GM18511 (cell line): Measurements from ENCODE around the gene MTG1.
"Not testable (repeated sequence)": the region's sequence is repeated elsewhere in the genome, so short reads cannot be mapped to it uniquely, and the experiment has no call there.

ENCODE experiments used
- ATAC-seq: cut with Tn5 transposase; IDR thresholded peaks from one replicate; pipeline ENCODE4 v1.9.1; 2021; ENCODE audit warnings: mild to moderate bottlenecking, moderate library complexity; ENCODE audit not compliant: unreplicated experiment

MTG1 gene

DNA sequence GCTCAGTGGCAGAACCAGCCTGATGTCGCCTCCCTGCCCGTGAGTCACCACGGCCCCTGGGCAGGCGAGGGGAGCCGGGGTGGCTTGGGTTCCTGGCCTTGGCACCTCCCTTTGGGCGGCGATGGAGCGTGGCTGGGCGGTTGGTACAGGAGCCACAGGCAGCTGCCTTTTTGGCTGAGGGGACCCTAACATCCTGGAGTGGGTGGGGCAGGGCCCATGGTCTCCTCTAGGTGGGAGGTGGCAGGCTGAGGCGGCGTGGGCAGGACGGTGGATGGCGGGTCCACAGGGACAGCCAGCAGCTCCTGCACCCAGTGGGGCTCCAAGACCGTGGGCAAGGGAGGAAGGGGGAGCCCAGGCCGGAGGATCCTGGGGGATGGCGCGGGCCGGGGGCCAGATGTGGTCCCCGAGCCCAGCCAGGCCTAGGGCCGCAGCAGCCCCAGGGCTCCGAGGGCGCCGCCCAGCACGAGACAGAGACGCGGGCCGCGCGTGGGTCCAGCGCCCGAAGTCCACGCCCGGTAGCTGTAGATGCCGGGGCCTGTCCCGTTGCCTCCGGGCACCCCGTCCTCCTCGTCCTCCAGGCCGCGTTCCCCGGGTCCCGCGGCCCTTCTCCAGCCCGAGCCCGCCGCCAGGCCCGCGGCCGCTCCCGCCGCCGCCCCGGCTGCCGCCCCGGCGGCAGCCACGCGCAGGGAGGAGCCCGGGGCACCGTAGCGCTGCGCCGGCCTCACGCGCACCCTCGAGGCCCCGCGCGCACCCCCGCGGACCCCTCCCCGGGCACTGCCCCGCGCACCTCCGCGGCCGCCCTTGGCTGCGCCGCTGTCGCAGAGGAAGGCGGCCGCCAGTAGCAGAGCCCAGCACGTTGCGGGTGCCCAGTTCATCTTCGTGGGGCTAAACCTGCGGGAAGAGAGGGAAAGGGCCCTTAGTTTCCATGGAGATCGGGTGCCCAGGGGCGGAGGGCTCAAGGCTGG lies 29.1 kb downstream of the MTG1 start:
- ATAC-seq, result no peak

DNA sequence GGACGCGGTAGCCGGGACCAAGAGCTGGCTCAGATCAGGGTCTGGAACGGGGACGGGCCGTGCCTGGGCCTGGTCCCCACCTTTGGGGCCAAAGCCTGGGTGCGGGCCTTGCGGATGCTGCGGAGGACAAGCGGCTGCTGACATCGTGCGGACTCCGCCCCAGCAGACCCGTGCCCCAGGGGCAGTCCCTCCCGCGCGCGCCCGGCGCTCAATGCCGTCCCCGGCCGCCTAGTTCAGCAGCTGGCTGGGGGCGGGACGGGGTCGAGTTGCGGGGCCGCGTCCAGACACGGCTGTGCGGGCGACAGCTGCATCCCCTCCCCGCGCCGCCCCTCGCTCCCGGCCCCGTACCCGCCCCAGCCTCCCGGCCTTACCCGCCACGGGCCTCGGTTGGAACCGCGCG lies 30.1 kb downstream of the MTG1 start:
- not testable (repeated sequence) for ATAC-seq

DNA sequence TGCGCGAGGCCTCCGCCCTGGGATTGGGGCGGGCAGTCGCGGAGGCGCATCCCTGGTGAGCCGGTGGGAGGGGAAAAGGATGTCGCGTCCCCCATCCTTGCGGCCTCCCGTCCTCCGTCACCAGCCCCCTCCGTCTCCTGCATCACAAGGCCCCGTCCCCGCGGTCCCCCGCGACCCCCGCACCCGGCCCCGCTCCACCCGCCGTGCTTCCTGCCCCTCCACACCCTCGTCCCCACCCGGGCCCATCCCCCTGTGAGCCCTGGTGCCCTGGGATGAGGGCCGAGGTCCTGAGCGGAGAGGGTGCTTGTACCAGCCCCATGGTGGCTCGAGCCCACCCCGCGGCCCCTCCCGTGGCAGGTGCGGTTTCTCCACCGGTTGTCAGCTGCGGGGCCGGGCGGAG lies 30.6 kb downstream of the MTG1 start, which contains the start of gene SPRN:
SPRN (minus strand) TSS at position 25 of the 400 bp plus-strand sequence. CDS start 944 bp downstream, outside the sequence.
- ATAC-seq, result not testable (repeated sequence)

DNA sequence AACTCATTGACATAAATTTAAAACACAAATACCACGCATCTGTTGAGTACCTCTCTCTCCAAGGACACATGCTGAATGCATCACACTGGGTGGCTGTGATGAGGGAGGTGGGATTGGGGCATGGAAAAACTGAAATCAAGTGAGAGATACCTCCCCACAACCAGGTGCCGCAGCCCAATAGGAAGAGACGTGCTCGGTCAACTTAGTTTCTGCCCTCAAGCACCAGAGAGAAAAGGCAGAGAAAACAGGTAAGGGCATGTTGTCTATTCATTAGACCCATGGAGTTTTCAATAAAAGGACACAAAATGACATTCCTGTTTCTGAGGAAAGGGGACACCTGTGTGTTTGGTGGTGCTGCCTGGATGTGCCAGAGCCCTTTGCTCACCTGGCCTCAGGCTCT lies 35.6 kb downstream of the MTG1 start:
- not testable (repeated sequence) for ATAC-seq

DNA sequence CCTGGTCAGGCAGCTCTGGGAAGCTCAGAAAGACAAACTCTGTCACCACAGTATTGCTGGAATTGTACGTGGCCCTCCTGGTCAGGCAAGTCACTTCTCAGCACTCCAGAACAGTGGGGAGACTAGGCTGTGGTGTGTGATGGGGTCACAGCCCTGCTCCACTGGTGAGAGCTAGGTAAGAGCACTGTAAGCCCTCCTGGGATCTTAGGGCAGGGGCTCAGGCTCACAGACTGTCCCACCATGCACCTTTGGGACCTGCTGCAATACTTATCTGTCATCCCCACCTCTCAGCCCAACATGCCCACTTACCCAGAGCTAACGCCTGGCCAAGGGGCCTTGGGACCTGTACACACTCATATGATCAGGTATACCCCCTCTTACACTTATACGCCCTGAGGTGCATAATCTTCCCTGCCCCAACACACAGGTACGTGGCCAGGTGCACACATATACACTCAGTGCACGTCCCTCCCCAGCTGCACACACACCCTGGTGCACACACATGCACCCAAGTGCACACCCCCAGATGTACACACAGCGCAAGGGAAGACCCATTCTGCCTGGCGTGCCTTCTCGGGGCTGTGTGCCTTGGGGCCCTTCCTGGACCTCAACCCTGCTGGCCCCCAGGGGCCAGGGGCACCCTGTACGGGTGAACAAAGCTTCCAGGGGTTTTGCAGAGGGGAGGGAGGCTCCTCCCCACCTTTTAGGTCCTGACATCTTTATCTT lies 38.1 kb downstream of the MTG1 start:
- ATAC-seq, result not testable (repeated sequence)

DNA sequence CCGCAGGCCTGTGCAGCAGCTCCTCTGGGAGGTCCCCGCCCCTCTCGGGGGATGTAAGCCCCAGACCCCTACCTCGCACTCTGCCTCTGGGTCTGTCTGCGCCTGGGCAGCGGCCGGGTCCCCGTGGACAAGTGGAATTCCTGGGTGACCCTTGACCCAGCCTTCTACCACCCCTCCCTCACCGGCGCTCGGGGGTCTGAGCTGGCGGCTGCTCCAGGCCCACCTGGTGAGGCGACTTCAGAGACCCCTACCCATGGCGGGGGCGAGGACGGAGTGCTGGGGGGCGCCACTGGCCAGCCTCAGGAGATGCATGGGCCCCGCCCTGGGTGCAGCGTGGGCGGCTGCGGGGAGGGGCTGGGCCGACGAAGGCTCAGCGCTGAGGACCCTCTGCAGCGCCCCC lies 38.8 kb downstream of the MTG1 start:
- ATAC-seq, result not testable (repeated sequence)

DNA sequence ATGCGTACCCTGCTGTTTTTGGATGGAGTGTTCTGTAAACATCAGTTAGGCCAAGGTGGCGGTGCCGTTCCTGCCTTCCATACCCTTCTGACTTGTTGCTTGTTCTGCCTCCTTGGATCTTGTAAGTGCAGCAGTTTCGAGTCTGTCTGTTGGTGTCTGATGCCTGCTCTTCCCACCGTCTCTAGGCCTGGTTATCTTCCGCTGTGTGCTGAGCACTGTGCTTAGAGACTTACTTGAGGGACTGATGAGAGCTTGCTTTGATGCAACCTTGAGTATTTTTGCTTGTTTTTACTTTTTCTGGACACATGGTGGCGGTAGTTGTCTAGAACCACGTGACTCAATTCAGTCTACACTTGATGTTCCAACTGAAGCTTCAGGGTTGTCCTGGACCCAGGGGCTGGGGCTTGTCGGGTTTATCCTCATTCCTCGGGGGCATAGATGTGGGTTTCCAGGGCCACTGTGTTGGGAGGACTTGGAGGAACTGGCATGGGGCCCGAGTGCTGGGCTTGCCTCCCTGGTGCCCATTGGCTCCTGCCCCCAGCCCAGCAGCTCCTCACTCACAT lies 44.8 kb downstream of the MTG1 start:
- peak; percentile 49 for ATAC-seq

DNA sequence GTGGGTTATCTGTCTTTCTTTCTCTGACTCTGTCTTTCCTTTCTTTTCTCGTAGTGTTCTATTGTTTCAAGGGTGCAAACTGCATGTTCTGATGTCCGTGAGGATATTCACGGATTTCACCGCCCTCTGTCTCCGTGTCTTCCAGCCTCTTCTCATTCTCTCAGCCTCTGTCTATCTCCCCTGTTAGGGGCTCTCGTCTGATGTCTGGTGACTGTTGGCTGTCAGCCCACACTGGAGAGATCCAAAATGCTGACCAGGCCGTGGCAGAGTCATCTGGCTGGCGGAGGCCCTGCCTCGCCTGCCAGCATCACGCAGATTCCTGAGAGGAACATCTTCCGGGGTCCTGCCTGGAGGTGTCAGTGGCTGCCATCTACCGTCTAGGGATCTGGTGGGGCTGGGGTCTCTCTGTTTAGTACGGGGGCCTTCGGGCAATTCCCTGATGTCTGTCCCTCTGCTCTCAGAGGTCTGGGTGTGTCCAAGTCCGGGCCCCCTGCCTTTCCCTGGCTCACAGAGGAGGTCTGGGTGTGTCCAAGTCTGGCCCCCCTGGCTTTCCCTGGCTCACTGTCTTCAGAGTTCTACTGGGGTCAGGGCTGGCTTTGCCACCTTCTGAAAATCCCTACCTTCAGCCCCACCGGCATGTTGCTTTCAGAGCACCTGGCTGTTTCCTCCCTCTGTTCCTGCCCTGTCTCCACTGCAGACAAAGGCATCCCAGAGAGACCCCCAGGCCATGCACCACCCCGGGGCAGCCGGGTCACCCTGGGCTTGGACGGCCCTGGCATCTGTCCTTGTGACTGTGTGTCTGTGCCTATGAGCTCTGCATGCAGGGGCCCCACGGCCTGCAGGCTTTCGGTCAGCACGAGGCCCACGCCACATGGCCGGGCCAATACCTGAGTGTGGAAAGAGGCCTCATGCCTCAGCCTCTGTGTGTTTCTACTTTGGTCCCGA lies 45.8 kb downstream of the MTG1 start:
- ATAC-seq, result no peak

DNA sequence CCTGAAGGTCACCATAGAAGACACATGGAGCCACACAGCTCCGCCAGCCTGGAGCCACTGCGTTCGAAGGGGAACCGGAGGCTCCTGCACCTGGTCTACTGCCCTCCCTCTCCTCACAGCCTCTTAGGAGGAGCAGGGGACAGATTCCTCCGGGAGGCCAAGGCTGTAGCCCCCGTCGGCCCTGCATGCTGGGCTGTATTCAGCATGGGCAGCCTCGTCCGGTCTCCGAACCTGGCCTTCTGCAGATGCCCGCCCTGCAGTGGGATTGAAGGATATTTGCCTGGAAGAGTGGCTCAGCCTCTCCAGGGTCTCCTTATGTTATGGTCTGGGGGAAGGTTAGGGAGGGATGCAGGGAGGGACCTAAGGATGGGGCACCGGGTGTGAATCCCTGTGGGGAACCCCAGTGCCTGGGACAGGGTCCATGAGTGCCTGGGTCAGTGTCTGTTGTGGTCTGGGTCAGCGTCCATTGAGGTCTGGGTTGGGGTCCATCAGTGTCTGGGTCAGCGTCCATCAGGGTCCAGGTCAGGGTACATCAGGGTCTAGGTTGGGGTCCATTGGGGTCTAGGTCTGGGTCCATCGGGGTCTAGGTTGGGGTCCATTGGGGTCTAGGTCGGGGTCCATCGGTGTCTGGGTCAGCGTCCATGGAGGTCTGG lies 46.8 kb downstream of the MTG1 start:
- no peak for ATAC-seq

DNA sequence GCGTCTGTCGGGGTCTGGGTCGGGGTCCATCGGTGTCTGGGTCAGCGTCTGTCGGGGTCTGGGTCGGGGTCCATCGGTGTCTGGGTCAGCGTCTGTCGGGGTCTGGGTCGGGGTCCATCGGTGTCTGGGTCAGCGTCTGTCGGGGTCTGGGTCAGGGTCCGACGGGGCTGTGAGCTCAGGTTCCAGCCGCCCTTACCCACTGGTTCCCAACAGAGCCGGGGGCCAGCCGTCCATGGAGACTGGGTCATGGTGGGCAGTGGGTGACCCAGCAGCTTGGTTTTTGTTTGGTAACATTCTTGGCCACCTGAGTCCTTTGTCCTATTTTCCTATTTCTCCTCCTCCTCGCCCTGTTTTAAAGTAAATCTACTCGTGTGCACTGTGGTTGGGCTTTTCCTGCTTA lies 47.4 kb downstream of the MTG1 start:
- not testable (repeated sequence) for ATAC-seq

DNA sequence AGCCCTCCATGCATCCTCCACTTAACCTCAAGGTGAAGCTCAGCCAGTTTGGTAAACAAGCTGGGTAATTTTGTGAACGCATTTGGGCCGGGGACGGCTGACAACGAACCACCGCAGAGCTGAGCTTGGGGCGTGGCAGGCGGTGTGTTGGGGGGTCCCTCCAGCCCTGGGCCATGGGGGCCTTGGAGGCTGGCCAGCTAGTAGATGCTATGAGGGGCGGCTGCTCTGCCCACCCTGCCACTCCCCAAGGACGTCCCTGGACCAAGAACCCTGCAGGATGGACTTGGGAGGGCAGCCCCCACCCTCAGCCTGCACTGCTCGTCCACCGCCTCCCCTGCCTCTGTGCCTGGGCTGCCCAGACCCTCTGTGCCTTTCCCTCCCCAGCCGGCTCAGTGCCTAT lies 47.8 kb downstream of the MTG1 start:
- no peak for ATAC-seq

DNA sequence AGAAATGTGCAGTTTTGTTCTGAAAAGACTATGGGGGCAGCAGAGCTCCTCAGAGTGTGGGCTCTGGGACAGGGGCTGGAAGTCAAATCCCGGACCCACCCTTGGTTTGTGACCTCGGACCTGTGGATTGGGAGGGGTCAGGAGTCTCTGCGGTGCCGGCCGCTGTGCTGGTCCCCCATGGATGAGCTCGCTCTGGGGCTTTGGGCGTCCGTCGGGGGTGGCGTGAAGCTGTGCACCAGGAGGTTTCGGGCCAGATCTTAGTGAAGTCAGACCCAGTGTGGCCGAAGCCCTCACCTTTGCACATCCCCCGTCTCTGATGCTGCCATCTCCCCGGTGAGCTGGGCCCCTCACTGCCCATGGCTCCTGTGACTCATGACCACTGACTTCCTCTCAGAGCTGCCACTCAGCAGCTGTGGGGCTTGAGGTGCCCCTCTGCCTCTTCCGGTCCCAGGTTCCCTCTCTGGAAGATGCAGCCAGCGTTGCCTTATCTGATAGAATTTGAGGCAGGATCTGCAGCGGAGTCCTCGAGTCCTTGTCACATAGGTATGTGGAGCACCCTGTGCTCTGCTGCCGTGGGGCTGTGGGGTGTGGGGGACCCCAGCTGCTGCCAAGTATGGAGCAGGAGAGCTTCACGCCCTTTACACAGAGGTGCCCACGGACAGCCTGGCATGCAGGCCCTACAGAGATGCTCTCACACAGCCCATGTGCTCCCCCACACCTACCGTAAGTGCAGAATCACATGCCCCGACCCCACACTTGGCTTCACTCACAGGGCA lies 48.4 kb downstream of the MTG1 start:
- no peak for ATAC-seq

DNA sequence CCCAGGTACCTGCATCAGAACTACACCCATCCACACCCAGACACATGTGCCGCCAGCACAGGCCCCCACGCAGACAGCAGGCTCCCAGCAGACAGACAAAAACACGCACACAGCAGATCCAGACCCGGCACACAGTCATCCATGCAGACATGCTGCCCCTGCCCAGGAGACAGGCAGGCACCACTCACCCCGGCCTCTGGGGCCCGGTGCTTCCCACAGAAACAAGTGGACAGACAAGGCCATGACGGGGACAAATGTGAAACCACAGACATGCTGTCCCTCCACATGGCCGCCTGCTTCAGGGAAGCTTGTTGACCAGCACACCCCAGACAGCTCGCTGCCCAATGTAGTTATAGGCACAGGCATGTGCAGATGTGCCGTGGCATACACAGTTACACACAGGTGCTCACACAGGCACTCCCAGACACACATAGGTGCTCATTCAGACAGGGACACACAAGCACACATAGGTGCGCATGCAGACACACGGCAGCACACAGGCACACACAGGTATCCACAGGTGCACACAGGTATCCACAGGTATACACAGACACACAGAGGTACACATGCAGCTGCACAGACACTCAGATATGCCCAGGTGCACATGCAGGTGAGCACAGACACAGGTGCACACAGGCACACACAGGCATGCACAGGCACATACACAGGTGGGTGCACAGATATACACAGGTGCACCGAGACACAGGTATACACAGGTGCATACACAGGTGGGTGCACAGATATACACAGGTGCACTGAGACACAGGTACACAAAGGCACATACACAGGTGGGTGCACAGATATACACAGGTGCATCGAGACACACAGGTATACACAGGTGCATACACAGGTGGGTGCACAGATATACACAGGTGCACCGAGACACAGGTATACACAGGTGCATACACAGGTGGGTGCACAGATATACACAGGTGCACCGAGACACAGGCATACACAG lies 49.3 kb downstream of the MTG1 start:
- no peak for ATAC-seq

DNA sequence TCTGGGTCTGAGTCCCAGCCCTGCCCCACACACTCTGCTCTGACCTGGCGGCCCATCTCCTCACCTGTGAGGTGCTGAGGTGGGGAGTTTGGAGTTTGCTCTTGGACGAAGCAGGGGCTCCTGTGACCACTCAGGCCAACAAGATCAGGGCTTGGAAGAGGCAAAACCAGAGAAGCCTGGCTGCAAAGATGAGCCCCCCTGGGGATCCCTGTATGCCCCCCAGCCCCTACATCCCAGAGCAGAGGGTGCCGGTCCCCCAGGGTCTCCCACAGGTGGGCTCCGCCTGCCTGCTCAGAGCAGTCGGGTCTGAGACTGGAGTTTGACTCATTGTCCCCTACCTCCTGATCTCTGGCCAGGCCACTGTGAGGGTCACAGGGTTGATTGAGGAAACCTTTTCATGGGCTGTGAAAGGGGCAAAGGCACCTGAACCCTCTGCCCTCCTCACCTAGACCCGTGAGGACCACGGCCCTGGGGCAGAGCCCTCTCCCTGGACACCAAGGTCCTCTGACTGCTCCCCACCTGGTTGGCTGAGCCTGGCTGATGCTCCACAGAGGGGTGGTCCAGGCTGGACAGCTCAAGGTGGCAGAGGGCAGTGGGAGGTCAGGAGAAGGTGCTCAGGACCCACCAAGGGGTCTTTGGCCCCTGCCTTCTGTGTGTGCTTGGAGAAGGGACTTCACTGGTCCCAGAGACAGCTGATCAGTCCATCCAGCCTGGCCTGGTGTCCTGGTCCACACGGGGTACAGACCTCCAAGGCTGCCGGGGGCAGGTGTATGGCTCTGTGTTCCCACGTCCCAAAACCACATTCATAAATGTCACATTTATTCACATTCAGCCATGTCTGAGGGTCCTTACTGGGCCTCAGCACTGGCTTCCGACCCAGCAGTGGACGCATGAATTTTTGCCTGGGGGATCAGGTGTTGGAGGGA lies 50.6 kb downstream of the MTG1 start:
- no peak for ATAC-seq

DNA sequence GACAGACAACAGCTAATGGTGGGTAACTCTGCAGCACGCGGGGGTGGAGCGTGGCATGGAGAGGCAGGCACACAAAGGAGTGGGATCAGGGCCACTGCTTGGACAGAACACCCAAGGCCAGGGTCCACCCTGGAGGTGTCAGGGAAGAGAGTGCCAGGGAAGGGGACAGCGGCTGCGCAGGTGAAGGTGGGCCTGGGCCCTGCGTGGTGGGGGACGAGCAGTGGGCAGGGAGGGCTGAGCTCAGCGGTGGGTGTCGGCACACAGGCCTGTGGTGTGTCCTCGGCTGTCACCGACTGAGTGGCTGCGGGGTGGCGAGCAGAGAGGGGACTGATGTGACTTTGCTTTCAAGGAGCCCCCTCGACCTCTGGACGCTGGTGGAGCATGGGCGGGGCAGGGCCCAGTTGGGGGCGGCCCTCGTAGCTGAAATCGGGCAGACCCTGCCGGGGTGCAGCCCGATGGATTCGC lies 51.3 kb downstream of the MTG1 start:
- no peak for ATAC-seq

DNA sequence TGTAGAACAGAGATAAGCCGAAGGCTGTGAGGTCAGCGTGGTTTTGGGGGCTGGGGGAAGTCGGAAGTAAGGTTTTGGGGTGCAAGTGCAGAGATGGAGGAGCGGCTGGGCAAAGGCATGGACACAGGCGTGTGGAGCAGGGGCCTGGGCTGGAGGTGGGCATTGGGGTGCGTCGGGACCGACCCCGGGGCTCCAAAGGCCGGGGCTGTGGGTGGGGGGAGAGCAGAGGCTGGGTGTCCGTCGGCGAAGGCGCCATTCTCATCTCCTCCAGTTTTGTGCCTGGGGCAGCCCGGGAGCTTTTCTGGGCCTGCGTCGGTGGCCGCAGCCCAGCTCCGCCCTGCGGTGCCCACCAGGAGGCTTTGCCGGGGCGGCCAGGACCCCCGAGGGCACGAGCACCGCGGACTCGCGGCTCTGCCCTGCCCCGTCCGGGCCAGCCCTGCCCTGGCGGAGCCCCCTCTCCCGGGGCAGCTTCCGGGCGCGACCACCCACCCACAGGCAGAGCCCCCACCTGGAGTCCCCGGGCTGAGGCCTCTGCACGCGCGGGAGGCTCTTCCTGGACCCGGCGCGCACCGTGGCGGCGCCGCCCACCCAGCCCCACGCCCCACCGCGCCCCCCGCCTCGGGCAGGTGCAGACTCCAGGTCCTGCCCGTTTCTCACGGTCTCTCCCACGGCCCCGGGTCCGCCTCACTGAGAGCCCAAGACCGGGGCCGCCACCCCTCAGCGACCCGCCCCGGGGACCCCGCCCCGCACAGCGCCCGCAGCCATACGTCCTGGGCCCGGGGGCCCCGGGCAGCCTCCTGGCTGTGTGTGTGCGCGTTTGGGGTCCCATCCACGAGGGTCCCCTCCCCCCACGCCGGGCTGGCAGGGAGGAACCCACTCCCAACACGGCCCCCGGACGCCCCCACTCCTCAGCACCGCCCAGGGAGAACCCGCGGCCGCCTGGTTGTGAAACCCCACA lies 52.1 kb downstream of the MTG1 start:
- ATAC-seq, result no peak
